HL-60 (cell line): ENCODE results near the gene FRRS1.

Experiments
- DNase-seq, 2 experiments: peaks; one replicate each; pipeline ENCODE4 v3.0.0-alpha.2; 2010 to 2020; ENCODE audit warnings: low read depth in 1 of 2, low spot score in 1 of 2
- H3K27ac ChIP-seq: fragments of 250-450 bp; sonication (Bioruptor Pico); replicated peaks from 2 replicates; pipeline ENCODE4 v1.5.1; 2020; ENCODE audit warnings: mild to moderate bottlenecking, moderate library complexity
- H3K27me3 ChIP-seq: fragments of 250-450 bp; sonication (Bioruptor Pico); 2 replicates; pipeline ENCODE4 v1.5.1; 2021; ENCODE audit warnings: mild to moderate bottlenecking, moderate library complexity; ENCODE audit not compliant: insufficient read depth, poor library complexity, severe bottlenecking
- H3K4me3 ChIP-seq: replicated peaks from 2 replicates; pipeline ENCODE4 v1.5.1; 2011; ENCODE audit warnings: mild to moderate bottlenecking, control low read depth, low read length; ENCODE audit not compliant: insufficient read depth
- GABPA ChIP-seq: IDR thresholded peaks from 2 replicates; pipeline ENCODE4 v1.6.1; 2012; ENCODE audit warnings: low read depth
- POLR2AphosphoS5 ChIP-seq: IDR thresholded peaks from 2 replicates; pipeline ENCODE4 v1.6.1; 2012; ENCODE audit warnings: low read depth
- SPI1 ChIP-seq: IDR thresholded peaks from 2 replicates; pipeline ENCODE4 v1.6.1; 2012; ENCODE audit warnings: low read depth, mild to moderate bottlenecking, borderline replicate concordance
- TF ChIP-seq, protein P1 (sequence below): IDR thresholded peaks from 2 replicates; pipeline ENCODE4 v1.6.1; 2012; ENCODE audit warnings: low read depth; ENCODE audit not compliant: insufficient replicate concordance
- TF ChIP-seq, protein P2 (sequence below): IDR thresholded peaks from one replicate; pipeline ENCODE4 v1.5.1; 2011; ENCODE audit warnings: low read length, control low read depth, inconsistent platforms; ENCODE audit not compliant: insufficient read depth

The FRRS1 gene

DNA sequence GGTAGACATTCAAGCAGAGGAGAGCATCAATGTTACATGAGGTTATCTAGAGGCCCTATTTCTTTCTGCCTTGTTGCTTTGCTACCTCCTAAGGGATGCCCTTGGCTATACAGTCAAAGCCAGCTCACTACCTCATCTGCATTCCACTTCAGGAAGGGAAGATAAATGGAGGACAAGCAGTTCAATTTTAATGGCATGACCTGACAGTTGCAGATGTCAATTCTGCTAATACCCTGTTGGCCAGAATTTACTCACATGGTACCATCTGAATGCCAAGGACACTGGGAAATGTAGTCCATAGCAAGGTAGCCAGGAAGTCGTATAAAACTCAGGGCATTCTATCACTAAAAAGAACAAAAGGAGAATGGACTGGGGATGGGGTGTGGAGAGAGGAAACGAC is 89.0 kb downstream of the FRRS1 start:
- no peak for TF ChIP-seq POLR2AphosphoS5
- TF ChIP-seq GABPA = no peak
- TF ChIP-seq, protein P1, sequence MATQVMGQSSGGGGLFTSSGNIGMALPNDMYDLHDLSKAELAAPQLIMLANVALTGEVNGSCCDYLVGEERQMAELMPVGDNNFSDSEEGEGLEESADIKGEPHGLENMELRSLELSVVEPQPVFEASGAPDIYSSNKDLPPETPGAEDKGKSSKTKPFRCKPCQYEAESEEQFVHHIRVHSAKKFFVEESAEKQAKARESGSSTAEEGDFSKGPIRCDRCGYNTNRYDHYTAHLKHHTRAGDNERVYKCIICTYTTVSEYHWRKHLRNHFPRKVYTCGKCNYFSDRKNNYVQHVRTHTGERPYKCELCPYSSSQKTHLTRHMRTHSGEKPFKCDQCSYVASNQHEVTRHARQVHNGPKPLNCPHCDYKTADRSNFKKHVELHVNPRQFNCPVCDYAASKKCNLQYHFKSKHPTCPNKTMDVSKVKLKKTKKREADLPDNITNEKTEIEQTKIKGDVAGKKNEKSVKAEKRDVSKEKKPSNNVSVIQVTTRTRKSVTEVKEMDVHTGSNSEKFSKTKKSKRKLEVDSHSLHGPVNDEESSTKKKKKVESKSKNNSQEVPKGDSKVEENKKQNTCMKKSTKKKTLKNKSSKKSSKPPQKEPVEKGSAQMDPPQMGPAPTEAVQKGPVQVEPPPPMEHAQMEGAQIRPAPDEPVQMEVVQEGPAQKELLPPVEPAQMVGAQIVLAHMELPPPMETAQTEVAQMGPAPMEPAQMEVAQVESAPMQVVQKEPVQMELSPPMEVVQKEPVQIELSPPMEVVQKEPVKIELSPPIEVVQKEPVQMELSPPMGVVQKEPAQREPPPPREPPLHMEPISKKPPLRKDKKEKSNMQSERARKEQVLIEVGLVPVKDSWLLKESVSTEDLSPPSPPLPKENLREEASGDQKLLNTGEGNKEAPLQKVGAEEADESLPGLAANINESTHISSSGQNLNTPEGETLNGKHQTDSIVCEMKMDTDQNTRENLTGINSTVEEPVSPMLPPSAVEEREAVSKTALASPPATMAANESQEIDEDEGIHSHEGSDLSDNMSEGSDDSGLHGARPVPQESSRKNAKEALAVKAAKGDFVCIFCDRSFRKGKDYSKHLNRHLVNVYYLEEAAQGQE = no peak
- TF ChIP-seq, protein P2, sequence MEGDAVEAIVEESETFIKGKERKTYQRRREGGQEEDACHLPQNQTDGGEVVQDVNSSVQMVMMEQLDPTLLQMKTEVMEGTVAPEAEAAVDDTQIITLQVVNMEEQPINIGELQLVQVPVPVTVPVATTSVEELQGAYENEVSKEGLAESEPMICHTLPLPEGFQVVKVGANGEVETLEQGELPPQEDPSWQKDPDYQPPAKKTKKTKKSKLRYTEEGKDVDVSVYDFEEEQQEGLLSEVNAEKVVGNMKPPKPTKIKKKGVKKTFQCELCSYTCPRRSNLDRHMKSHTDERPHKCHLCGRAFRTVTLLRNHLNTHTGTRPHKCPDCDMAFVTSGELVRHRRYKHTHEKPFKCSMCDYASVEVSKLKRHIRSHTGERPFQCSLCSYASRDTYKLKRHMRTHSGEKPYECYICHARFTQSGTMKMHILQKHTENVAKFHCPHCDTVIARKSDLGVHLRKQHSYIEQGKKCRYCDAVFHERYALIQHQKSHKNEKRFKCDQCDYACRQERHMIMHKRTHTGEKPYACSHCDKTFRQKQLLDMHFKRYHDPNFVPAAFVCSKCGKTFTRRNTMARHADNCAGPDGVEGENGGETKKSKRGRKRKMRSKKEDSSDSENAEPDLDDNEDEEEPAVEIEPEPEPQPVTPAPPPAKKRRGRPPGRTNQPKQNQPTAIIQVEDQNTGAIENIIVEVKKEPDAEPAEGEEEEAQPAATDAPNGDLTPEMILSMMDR = no peak
- TF ChIP-seq SPI1 = no peak
- no peak overlapping the region for H3K27ac ChIP-seq
- DNase-seq = no peak
- no peaks in the 10 kb centered on the region for H3K27me3 ChIP-seq
- H3K4me3 ChIP-seq = no peak overlapping the region

DNA sequence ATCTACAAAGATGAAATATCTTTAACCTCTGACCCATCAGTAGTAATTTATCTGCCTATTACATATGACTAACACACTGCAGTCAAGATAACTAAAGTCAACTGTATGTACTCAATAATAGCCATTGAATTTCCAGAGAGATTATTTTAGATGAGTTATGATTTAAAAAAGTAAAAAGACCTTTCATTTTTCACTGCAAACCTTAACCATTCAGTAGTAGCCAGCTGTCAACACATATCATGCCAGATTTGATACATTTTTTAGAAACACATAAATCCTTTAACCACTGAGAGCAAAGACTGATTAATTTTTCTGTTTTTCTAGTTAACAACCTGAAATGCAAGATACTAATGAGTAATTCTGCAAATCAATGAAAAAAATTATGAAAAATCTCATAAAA is 89.6 kb downstream of the FRRS1 start:
- no peak for DNase-seq
- no peak overlapping the region for H3K27ac ChIP-seq
- no peak for TF ChIP-seq POLR2AphosphoS5
- TF ChIP-seq, protein P1 = no peak
- TF ChIP-seq, protein P2 = no peak
- TF ChIP-seq GABPA = no peak
- no peak for TF ChIP-seq SPI1
- H3K27me3 ChIP-seq = no peaks in the 10 kb centered on the region
- no peak overlapping the region for H3K4me3 ChIP-seq

DNA sequence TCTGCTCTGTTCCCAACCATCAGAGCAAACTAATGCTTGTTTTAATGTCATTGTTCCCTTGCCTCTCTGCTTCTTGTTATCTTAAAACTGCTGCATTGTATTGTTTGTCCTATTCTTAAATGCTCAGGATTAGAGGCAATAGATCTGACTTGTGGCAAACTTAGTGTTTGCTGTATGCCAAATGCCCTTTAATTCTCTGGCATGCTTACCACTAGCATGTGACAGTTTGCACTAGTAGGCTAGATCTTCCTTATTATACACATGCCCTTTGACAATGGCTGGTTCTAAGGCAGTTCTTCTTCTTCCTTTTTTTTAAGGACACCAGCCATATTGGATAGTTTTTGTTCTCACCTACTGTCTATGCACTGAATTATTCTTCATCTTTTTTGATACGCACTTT is 90.4 kb downstream of the FRRS1 start:
- H3K27ac ChIP-seq = no peak overlapping the region
- H3K27me3 ChIP-seq = no peaks in the 10 kb centered on the region
- H3K4me3 ChIP-seq = no peak overlapping the region
- no peak for DNase-seq
- TF ChIP-seq SPI1 (no peak), GABPA (no peak), POLR2AphosphoS5 (no peak)
- TF ChIP-seq, protein P2 = no peak
- TF ChIP-seq, protein P1 = no peak
